ENCODE results near the gene DEPDC1B.
"Not testable (repeated sequence)": the region's sequence is repeated elsewhere in the genome, so short reads cannot be mapped to it uniquely, and the experiment has no call there.

The DEPDC1B gene

GRCh38 chr5:60668686-60669304 is 31.2 kb downstream of the DEPDC1B start:
- no peak for DNase-seq (ENCODE audit: low read depth)
- H3K4me3 ChIP-seq (ENCODE audit: low read depth, low read length), result no peak overlapping the region

- DNase-seq (ENCODE audit: low read depth), result peak; percentile 75
- no peak overlapping the region for H3K4me3 ChIP-seq (ENCODE audit: low read depth, low read length)
Observed at GRCh38 chr5:60651872-60652620, 47.9 kb downstream of the DEPDC1B start.

- peak; percentile 4 for DNase-seq (ENCODE audit: low read depth)
- no peak overlapping the region for H3K4me3 ChIP-seq (ENCODE audit: low read depth, low read length)
Observed at GRCh38 chr5:60649288-60649917, 50.6 kb downstream of the DEPDC1B start.

- no peak overlapping the region for H3K4me3 ChIP-seq (ENCODE audit: low read depth, low read length)
- no peak for DNase-seq (ENCODE audit: low read depth)
Observed at GRCh38 chr5:60648175-60648574, 51.8 kb downstream of the DEPDC1B start.

- H3K4me3 ChIP-seq (ENCODE audit: low read depth, low read length), result no peak overlapping the region
- DNase-seq (ENCODE audit: low read depth), result no peak
Observed at GRCh38 chr5:60640901-60641300, 59.1 kb downstream of the DEPDC1B start.

- no peak for DNase-seq (ENCODE audit: low read depth)
Observed at GRCh38 chr5:60639544-60639943, 60.4 kb downstream of the DEPDC1B start.

GRCh38 chr5:60638300-60638699 is 61.7 kb downstream of the DEPDC1B start:
- DNase-seq (ENCODE audit: low read depth), result no peak
- H3K4me3 ChIP-seq (ENCODE audit: low read depth, low read length), result no peak overlapping the region

More at GRCh38 chr5:60639544-60639943, 60.4 kb downstream of the DEPDC1B start:
- H3K4me3 ChIP-seq (ENCODE audit: low read depth, low read length), result no peak overlapping the region

- no peak overlapping the region for H3K4me3 ChIP-seq (ENCODE audit: low read depth, low read length)
- DNase-seq (ENCODE audit: low read depth), result no peak
Observed at GRCh38 chr5:60636644-60637043, 63.3 kb downstream of the DEPDC1B start.

GRCh38 chr5:60636001-60636400 is 64.0 kb downstream of the DEPDC1B start:
- no peak overlapping the region for H3K4me3 ChIP-seq (ENCODE audit: low read depth, low read length)

GRCh38 chr5:60634051-60634450 is 65.9 kb downstream of the DEPDC1B start:
- no peak overlapping the region for H3K4me3 ChIP-seq (ENCODE audit: low read depth, low read length)
- DNase-seq (ENCODE audit: low read depth), result no peak

More at GRCh38 chr5:60636001-60636400, 64.0 kb downstream of the DEPDC1B start:
- DNase-seq (ENCODE audit: low read depth), result no peak

- peak; percentile 62 for DNase-seq (ENCODE audit: low read depth)
- no peak overlapping the region for H3K4me3 ChIP-seq (ENCODE audit: low read depth, low read length)
Observed at GRCh38 chr5:60633341-60633740, 66.6 kb downstream of the DEPDC1B start.

GRCh38 chr5:60632153-60632552 is 67.8 kb downstream of the DEPDC1B start:
- no peak overlapping the region for H3K4me3 ChIP-seq (ENCODE audit: low read depth, low read length)
- DNase-seq (ENCODE audit: low read depth), result no peak

- H3K4me3 ChIP-seq (ENCODE audit: low read depth, low read length), result no peak overlapping the region
- DNase-seq (ENCODE audit: low read depth), result no peak
Observed at GRCh38 chr5:60630836-60631235, 69.1 kb downstream of the DEPDC1B start.

GRCh38 chr5:60630179-60630578 is 69.8 kb downstream of the DEPDC1B start:
- no peak overlapping the region for H3K4me3 ChIP-seq (ENCODE audit: low read depth, low read length)
- no peak for DNase-seq (ENCODE audit: low read depth)

- not testable (repeated sequence) for H3K4me3 ChIP-seq (ENCODE audit: low read depth, low read length)
Observed at GRCh38 chr5:60624875-60625274, 75.1 kb downstream of the DEPDC1B start.

GRCh38 chr5:60620752-60621151 is 79.2 kb downstream of the DEPDC1B start:
- H3K4me3 ChIP-seq (ENCODE audit: low read depth, low read length); DNase-seq (ENCODE audit: low read depth): not testable (repeated sequence)

More at GRCh38 chr5:60624875-60625274, 75.1 kb downstream of the DEPDC1B start:
- DNase-seq (ENCODE audit: low read depth), result not testable (repeated sequence)

- DNase-seq (ENCODE audit: low read depth), result no peak
- no peak overlapping the region for H3K4me3 ChIP-seq (ENCODE audit: low read depth, low read length)
Observed at GRCh38 chr5:60613826-60614225, 86.1 kb downstream of the DEPDC1B start.

- DNase-seq (ENCODE audit: low read depth), result no peak
- no peak overlapping the region for H3K4me3 ChIP-seq (ENCODE audit: low read depth, low read length)
Observed at GRCh38 chr5:60611099-60611740, 88.7 kb downstream of the DEPDC1B start.

- H3K4me3 ChIP-seq (ENCODE audit: low read depth, low read length), result no peak overlapping the region
- DNase-seq (ENCODE audit: low read depth), result peak; percentile 47
Observed at GRCh38 chr5:60604771-60605170, 95.2 kb downstream of the DEPDC1B start.

- no peak overlapping the region for H3K4me3 ChIP-seq (ENCODE audit: low read depth, low read length)
- no peak for DNase-seq (ENCODE audit: low read depth)
Observed at GRCh38 chr5:60598424-60598823, 101.5 kb downstream of the DEPDC1B start.

All from skeletal muscle cell (primary cell).